Panc1 (cell line): ENCODE results near the gene RAP1GAP. TPM values are rescaled to one million over a fixed set of nuclear protein-coding genes. Genes with fewer than 3 reads are reported as not detected.

Source experiments
- ATAC-seq: fragments of 200-7000 bp; cut with Tn5 transposase; 2 replicates; pipeline ENCODE4 v1.9.1; 2020; ENCODE audit warnings: mild to moderate bottlenecking, moderate library complexity
- BruUV-seq: library from RNA; stranded (reverse); fragments of 400-500 nt; replicated peaks from 2 replicates; lab custom pipeline; 2021; lab: Mats Ljungman, UMichigan
- CTCF ChIA-PET: fragments of 300-600 bp; sonication (Branson Sonifier 250); formaldehyde crosslinking; loops from one replicate; lab custom pipeline; 2022; ENCODE audit warnings: antibody characterized with exemption; lab: Charles Lee
- POLR2A ChIA-PET: fragments of 300-600 bp; sonication (Branson Sonifier 250); formaldehyde crosslinking; loops from one replicate; lab custom pipeline; 2022; ENCODE audit warnings: antibody characterized with exemption; lab: Charles Lee
- DNase-seq: peaks from one replicate; pipeline ENCODE4 v3.0.0-alpha.2; 2010; ENCODE audit warnings: low read depth, low spot score
- H3K27ac ChIP-seq: 2 replicates; pipeline ENCODE4 v1.5.1; 2011; ENCODE audit warnings: mild to moderate bottlenecking, low read length, inconsistent platforms
- H3K27me3 ChIP-seq: fragments of 200-500 bp; sonication (Bioruptor generic); 2 replicates; pipeline ENCODE4 v1.6.0; 2014; ENCODE audit warnings: low read length, inconsistent platforms; ENCODE audit not compliant: control insufficient read depth, insufficient read depth
- H3K36me3 ChIP-seq: fragments of 200-500 bp; sonication (Bioruptor generic); 2 replicates; pipeline ENCODE4 v1.5.1; 2014; ENCODE audit warnings: inconsistent platforms, mild to moderate bottlenecking, low read length, moderate library complexity; ENCODE audit not compliant: control insufficient read depth, insufficient read depth
- H3K4me1 ChIP-seq: 2 replicates; pipeline ENCODE4 v1.5.1; 2011; ENCODE audit warnings: inconsistent platforms, mild to moderate bottlenecking, low read length, moderate library complexity; ENCODE audit not compliant: control insufficient read depth, insufficient read depth
- H3K4me3 ChIP-seq, 2 experiments: 2 replicates each; pipeline ENCODE4 v1.5.1; 2011 to 2012; ENCODE audit warnings: low read depth in 2 of 2, low read length in 2 of 2, mild to moderate bottlenecking in 2 of 2, inconsistent platforms in 1 of 2, moderate library complexity in 1 of 2
- H3K9me3 ChIP-seq: fragments of 200-500 bp; sonication (Bioruptor generic); 2 replicates; pipeline ENCODE4 v1.5.1; 2014; ENCODE audit warnings: low read depth, mild to moderate bottlenecking, inconsistent platforms, low read length, moderate library complexity; ENCODE audit not compliant: control insufficient read depth, insufficient read depth
- POLR2AphosphoS5 ChIP-seq: IDR thresholded peaks from 2 replicates; pipeline ENCODE4 v1.6.1; 2012; ENCODE audit warnings: mild to moderate bottlenecking, low read depth, low read length, moderate library complexity
- SIN3A ChIP-seq: IDR thresholded peaks from 2 replicates; pipeline ENCODE4 v1.6.1; 2012; ENCODE audit warnings: low read depth, mild to moderate bottlenecking, low read length, moderate library complexity, borderline replicate concordance; ENCODE audit not compliant: insufficient read depth
- TCF7L2 ChIP-seq: IDR thresholded peaks from 2 replicates; pipeline ENCODE4 v1.6.1; 2011; ENCODE audit warnings: mild to moderate bottlenecking, low read depth, low read length, inconsistent platforms
- in situ Hi-C: cut with HindIII; loops from 2 replicates; pipeline ENCODE4 v1.10.0; 2016; ENCODE audit warnings: low sequenced_read_pairs, low pct_unique_long_range_greater_than_20kb
- intact Hi-C: fragments of 100-400 bp; cut with micrococcal nuclease; formaldehyde crosslinking; loops from one replicate; pipeline ENCODE4 v1.10.0; 2022; ENCODE audit not compliant: unreplicated experiment
- total RNA-seq: library from RNA; stranded (reverse); gene quantifications from one replicate; pipeline ENCODE4 v1.2.1, GENCODE V29; 2021; ENCODE audit not compliant: unreplicated experiment
- TF ChIP-seq, protein P1 (sequence below): fragments of 450-650 bp; IDR thresholded peaks from 2 replicates; pipeline ENCODE4 v1.5.1; 2017; ENCODE audit warnings: mild to moderate bottlenecking
- TF ChIP-seq, protein P2 (sequence below), 2 experiments: IDR thresholded peaks; 2 replicates each; pipeline ENCODE4 v1.6.1; 2011 to 2012; ENCODE audit warnings: low read depth in 2 of 2, control low read depth in 1 of 2, low read length in 1 of 2, mild to moderate bottlenecking in 1 of 2, moderate library complexity in 1 of 2; ENCODE audit not compliant: insufficient read depth in 1 of 2

The RAP1GAP gene
- total RNA-seq, 1 experiment from 2014 or later, result 4.6 TPM

DNA sequence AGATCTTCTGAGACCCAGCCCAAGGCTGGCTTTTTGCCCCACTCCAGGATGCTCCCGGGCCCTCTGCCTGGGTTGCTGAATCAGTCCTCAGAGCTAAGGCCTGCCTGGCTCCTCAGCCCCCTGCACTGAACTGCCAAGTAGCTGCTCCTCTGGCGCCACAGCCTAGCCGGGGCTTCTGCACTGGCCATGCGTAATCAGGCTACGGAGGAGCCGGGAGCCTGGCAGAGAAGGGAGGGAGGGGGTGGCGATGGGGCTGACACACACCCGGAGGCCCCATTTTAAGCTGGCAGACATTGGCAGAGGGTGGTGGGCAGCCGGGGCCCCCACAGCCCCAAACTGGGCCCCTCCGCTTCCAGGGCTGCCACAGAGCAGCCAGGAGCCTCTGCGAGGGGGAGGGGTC is 121.3 kb downstream of the RAP1GAP start:
- Histone ChIP-seq H3K4me3 (no peak overlapping the region), H3K9me3 (no peaks in the 10 kb centered on the region), H3K36me3 (no peaks in the 10 kb centered on the region), H3K27ac (no peak overlapping the region), H3K4me1 (peaks cover 4% of the 10 kb centered on the region; the same call in 1 of the 2 replicates), H3K27me3 (no peaks in the 10 kb centered on the region)
- ChIA-PET POLR2A (no interaction called here), CTCF (interaction anchor here (1.4 kb wide), 1 partner anchor 25 kb away, joined by 3 read pairs; no protein-coding TSS in a partner anchor)
- intact Hi-C loops (no loop called here), in situ Hi-C loops (no loop called here)
- DNase-seq (no peak), ATAC-seq (no peak)
- TF ChIP-seq TCF7L2 (no peak), SIN3A (no peak), POLR2AphosphoS5 (no peak)
- TF ChIP-seq, protein P1, sequence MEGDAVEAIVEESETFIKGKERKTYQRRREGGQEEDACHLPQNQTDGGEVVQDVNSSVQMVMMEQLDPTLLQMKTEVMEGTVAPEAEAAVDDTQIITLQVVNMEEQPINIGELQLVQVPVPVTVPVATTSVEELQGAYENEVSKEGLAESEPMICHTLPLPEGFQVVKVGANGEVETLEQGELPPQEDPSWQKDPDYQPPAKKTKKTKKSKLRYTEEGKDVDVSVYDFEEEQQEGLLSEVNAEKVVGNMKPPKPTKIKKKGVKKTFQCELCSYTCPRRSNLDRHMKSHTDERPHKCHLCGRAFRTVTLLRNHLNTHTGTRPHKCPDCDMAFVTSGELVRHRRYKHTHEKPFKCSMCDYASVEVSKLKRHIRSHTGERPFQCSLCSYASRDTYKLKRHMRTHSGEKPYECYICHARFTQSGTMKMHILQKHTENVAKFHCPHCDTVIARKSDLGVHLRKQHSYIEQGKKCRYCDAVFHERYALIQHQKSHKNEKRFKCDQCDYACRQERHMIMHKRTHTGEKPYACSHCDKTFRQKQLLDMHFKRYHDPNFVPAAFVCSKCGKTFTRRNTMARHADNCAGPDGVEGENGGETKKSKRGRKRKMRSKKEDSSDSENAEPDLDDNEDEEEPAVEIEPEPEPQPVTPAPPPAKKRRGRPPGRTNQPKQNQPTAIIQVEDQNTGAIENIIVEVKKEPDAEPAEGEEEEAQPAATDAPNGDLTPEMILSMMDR, result no peak
- TF ChIP-seq, protein P2, sequence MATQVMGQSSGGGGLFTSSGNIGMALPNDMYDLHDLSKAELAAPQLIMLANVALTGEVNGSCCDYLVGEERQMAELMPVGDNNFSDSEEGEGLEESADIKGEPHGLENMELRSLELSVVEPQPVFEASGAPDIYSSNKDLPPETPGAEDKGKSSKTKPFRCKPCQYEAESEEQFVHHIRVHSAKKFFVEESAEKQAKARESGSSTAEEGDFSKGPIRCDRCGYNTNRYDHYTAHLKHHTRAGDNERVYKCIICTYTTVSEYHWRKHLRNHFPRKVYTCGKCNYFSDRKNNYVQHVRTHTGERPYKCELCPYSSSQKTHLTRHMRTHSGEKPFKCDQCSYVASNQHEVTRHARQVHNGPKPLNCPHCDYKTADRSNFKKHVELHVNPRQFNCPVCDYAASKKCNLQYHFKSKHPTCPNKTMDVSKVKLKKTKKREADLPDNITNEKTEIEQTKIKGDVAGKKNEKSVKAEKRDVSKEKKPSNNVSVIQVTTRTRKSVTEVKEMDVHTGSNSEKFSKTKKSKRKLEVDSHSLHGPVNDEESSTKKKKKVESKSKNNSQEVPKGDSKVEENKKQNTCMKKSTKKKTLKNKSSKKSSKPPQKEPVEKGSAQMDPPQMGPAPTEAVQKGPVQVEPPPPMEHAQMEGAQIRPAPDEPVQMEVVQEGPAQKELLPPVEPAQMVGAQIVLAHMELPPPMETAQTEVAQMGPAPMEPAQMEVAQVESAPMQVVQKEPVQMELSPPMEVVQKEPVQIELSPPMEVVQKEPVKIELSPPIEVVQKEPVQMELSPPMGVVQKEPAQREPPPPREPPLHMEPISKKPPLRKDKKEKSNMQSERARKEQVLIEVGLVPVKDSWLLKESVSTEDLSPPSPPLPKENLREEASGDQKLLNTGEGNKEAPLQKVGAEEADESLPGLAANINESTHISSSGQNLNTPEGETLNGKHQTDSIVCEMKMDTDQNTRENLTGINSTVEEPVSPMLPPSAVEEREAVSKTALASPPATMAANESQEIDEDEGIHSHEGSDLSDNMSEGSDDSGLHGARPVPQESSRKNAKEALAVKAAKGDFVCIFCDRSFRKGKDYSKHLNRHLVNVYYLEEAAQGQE (IDR thresholded peaks at IDR 0.05; ENCODE audit: insufficient read depth in 1 of 2, low read depth in 2 of 2, low read length in 1 of 2), result no peak
- BruUV-seq, result no TSS peak

Other genes with a start within 250 kb of the RAP1GAP start
- 15.9 TPM for gene NBPF3, start 229.2 kb downstream of the RAP1GAP start, total RNA-seq
- gene ALPL, start 159.9 kb downstream of the RAP1GAP start, total RNA-seq, result 0.82 TPM
- 71.6 TPM for gene USP48, start 113.8 kb upstream of the RAP1GAP start, total RNA-seq
- not detected for gene LDLRAD2, start 142.9 kb upstream of the RAP1GAP start, total RNA-seq